Natural killer cell (primary cell): ENCODE results near the gene THOP1. TPM values are rescaled to one million over a fixed set of nuclear protein-coding genes. Genes with fewer than 3 reads are reported as not detected.

Experiments
- ATAC-seq, 3 donors: fragments of 150-1000 bp in 2 of 3; fragments of 200-7000 bp in 1 of 3; cut with Tn5 transposase; 1 replicate in 1 of 3; 2 replicates in 2 of 3; pipeline ENCODE4 v1.10.0; 2021; ENCODE audit warnings: mild to moderate bottlenecking in 2 of 3, moderate library complexity in 2 of 3
- DNase-seq, 2 donors: peaks; one replicate each; pipeline versions ENCODE4 v3.0.0 to v3.0.0-alpha.2; 2013 to 2021; ENCODE audit warnings: mixed read lengths in 1 of 2
- H3K27ac ChIP-seq: one replicate; pipeline ENCODE4 v1.5.1; 2013; ENCODE audit warnings: mild to moderate bottlenecking, low read length
- H3K27me3 ChIP-seq: one replicate; pipeline ENCODE4 v1.6.1; 2013; ENCODE audit warnings: low read length; ENCODE audit not compliant: control insufficient read depth, insufficient read depth
- H3K36me3 ChIP-seq: one replicate; pipeline ENCODE4 v1.6.1; 2013; ENCODE audit warnings: low read length; ENCODE audit not compliant: control insufficient read depth, insufficient read depth
- H3K4me1 ChIP-seq: one replicate; pipeline ENCODE4 v1.6.1; 2013; ENCODE audit warnings: low read length; ENCODE audit not compliant: control insufficient read depth, insufficient read depth
- H3K4me3 ChIP-seq: one replicate; pipeline ENCODE4 v1.5.1; 2013; ENCODE audit warnings: low read length
- H3K9me3 ChIP-seq: one replicate; pipeline ENCODE4 v1.6.1; 2013; ENCODE audit warnings: low read length; ENCODE audit not compliant: control insufficient read depth, insufficient read depth
- H3K27ac Mint-ChIP-seq, 2 donors: one replicate each; pipeline ENCODE4 v1.8.0; 2022; ENCODE audit warnings: mild to moderate bottlenecking in 2 of 2, mixed read lengths in 2 of 2, moderate library complexity in 1 of 2
- H3K27me3 Mint-ChIP-seq, 2 donors: one replicate each; pipeline ENCODE4 v1.8.0; 2022; ENCODE audit warnings: low read depth in 2 of 2, mixed read lengths in 2 of 2
- H3K36me3 Mint-ChIP-seq: one replicate; pipeline ENCODE4 v1.8.0; 2022; ENCODE audit warnings: mixed read lengths
- H3K4me1 Mint-ChIP-seq, 2 donors: one replicate each; pipeline ENCODE4 v1.8.0; 2022; ENCODE audit warnings: mixed read lengths in 2 of 2
- H3K4me3 Mint-ChIP-seq: one replicate; pipeline ENCODE4 v1.8.0; 2022; ENCODE audit warnings: mild to moderate bottlenecking, moderate library complexity, mixed read lengths
- H3K9me3 Mint-ChIP-seq, 2 donors: one replicate each; pipeline ENCODE4 v1.8.0; 2022; ENCODE audit warnings: mixed read lengths in 2 of 2
- WGBS: methylation state at CpG from one replicate; pipeline ENCODE4 v1.1.7; 2013; ENCODE audit warnings: missing lambda C conversion rate; ENCODE audit not compliant: insufficient coverage; 5-methylcytosine and 5-hydroxymethylcytosine counted together
- intact Hi-C: fragments of 100-400 bp; cut with micrococcal nuclease; formaldehyde crosslinking; loops from one replicate; pipeline ENCODE4 v1.14.2; 2022
- total RNA-seq, 4 donors: library from RNA; stranded (reverse); fragments of 120-200 nt in 1 of 4; gene quantifications; one replicate each; pipeline versions ENCODE4 v1.2.3 to v1.2.4, GENCODE V29; 2013 to 2022
- TF ChIP-seq, protein P1 (sequence below): fragments of 200-600 bp; IDR thresholded peaks from one replicate; pipeline ENCODE4 v1.8.0; 2022; ENCODE audit warnings: antibody characterized with exemption

The THOP1 gene
- total RNA-seq, result 10 to 100 TPM; 31.6 to 44.0 (median 33.4) TPM
- 34.3 TPM for total RNA-seq (2013)

DNA sequence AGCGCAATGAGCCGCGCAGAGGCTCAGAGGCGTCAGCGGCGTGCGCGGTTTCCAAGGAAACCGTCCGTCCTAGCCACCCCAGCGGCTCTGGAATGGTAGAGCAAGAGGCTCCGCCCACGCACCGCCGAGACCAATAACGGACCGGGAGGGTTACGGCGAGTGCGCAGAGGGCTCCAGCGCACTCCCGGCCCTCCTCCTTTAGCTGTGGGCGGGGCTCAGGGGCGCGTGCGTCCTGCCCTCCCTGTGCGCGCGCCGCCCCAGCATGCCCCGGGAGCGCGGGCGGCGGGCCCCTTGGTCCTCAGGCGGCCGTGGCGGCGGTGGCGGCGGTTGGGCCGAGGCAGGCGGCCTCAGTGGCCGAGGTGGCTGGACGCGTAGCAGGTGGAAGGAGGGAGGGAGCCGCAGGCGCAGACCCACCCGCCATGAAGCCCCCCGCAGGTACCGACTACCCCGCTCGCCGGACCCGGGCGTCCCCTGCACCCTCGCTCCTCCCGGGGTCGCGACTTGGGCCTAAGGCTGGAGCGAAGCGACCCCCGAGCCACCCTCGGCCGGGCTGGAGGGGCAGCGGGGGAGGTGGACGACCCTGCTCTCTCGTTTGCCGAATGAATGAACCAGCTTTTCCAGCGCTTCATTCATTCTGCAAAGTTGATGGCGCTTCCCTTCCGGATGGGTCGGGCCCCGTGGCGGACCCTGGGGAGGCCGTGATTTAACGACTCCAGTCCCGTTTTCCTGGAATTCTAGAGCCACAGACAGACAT lies at the start of gene THOP1:
Gene THOP1 (plus strand): TSS at position 260 of the 754 bp plus-strand sequence. CDS start 160 bp downstream, at position 420.
- peak; percentile 94 to 100 for DNase-seq
- ATAC-seq, result peak; percentile 87 to 97 (median 90)
- no peaks in the 10 kb centered on the region for H3K27me3 Mint-ChIP-seq
- under 1% methylated on average over 78 of the region's 78 CpGs for WGBS
- H3K27ac Mint-ChIP-seq, result peak within 1 kb of the TSS; percentile 82 to 93
- H3K36me3 Mint-ChIP-seq, result no peaks in the 10 kb centered on the region
- intact Hi-C loops, result no loop called here
- Histone ChIP-seq H3K4me1 (peaks cover 40% of the 10 kb centered on the region), H3K9me3 (no peaks in the 10 kb centered on the region), H3K36me3 (no peaks in the 10 kb centered on the region), H3K27ac (peak within 1 kb of the TSS; percentile 58), H3K4me3 (peak within 1 kb of the TSS; percentile 70), H3K27me3 (no peaks in the 10 kb centered on the region)
- H3K4me3 Mint-ChIP-seq, result peak within 1 kb of the TSS; percentile 88
- TF ChIP-seq, protein P1, sequence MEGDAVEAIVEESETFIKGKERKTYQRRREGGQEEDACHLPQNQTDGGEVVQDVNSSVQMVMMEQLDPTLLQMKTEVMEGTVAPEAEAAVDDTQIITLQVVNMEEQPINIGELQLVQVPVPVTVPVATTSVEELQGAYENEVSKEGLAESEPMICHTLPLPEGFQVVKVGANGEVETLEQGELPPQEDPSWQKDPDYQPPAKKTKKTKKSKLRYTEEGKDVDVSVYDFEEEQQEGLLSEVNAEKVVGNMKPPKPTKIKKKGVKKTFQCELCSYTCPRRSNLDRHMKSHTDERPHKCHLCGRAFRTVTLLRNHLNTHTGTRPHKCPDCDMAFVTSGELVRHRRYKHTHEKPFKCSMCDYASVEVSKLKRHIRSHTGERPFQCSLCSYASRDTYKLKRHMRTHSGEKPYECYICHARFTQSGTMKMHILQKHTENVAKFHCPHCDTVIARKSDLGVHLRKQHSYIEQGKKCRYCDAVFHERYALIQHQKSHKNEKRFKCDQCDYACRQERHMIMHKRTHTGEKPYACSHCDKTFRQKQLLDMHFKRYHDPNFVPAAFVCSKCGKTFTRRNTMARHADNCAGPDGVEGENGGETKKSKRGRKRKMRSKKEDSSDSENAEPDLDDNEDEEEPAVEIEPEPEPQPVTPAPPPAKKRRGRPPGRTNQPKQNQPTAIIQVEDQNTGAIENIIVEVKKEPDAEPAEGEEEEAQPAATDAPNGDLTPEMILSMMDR, result no peak
- H3K4me1 Mint-ChIP-seq, result peaks cover 23 to 32% of the 10 kb centered on the region in 2 donors
- H3K9me3 Mint-ChIP-seq, result no peaks in the 10 kb centered on the region

DNA sequence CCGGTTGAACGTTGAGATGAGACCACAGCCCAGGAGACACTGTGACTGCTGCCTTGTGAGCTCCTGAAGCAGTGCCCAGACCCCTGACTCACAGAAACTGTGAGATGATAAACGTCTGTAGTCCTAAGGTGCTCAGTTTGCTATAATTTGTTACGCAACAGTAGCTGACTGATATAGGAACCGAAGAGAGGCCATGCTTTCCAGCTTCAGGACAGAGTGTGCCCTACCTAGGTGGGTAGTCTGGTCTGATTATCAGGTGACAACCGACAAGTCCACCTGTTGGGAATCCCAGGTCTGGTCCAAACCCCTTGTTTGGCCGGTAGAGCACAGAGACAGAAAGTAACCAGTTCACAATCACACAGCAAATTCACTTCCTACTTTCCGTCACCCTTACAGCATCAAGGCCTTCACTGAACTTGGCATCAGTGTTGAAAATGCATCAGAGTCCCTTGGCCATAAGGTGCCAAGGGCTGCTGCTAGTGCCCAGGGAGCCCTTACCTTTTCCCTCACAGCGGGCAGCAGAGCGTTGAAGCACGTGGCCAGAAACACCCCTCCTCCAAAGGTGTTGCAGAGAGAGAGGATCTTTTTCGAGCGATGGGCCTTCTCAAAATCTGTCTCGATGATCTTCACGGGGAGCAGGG lies 48.6 kb upstream of the THOP1 start:
- no peak overlapping the region for H3K27ac Mint-ChIP-seq
- peaks cover 16 to 21% of the 10 kb centered on the region in 2 donors for H3K4me1 Mint-ChIP-seq
- Histone ChIP-seq H3K4me3 (no peak overlapping the region), H3K4me1 (peaks cover 14% of the 10 kb centered on the region), H3K27ac (no peak overlapping the region), H3K27me3 (no peaks in the 10 kb centered on the region), H3K36me3 (peaks cover 22% of the 10 kb centered on the region), H3K9me3 (no peaks in the 10 kb centered on the region)
- intact Hi-C loops, result no loop called here
- peak overlapping the region; percentile 17 for H3K4me3 Mint-ChIP-seq
- TF ChIP-seq, protein P1, result no peak
- H3K36me3 Mint-ChIP-seq, result no peaks in the 10 kb centered on the region
- 97% methylated on average over 15 of the region's 15 CpGs for WGBS
- ATAC-seq (no peak), DNase-seq (no peak)
- peaks cover 0 to 5% of the 10 kb centered on the region in 2 donors for H3K27me3 Mint-ChIP-seq
- no peaks in the 10 kb centered on the region for H3K9me3 Mint-ChIP-seq

DNA sequence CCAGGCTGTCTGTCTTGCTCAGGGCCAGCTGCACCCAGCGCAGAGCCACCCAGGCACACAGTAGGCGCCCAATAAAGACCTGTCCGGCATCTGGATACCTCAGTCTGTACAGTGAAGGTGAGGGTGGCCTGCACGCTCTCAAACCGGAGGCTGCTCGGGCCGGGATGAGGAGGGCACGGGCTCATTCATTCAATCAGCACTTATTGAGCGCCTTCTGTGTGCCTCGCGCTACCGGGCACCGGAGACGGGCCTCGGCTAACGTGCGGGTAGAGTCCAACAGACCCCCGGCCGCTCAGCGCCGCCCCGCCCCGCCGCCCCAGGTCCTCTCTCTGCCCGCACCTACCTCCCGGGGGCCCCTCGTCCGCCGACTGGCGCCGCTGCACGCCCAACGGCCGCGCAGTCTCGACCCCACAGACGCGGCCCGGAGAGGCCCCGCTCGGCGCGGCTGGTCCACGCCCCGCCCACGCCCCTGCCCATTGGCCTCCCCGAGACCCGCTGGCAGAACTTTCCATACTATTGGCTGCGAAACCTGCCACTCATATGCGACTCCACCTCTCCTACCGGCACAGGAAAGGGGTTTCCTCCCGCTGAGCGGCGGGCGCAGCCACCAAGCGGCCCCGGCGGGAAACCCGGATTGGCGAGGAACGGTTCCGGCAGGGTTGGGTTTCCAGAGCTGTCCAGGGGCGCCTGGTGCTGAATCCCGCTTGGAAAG lies 45.5 kb upstream of the THOP1 start, which contains the start of gene SLC39A3:
Gene SLC39A3 (minus strand): TSS at position 416 of the 712 bp plus-strand sequence. CDS start 2,760 bp downstream, outside the sequence.
- Mint-ChIP-seq H3K27me3 (peaks cover 13 to 14% of the 10 kb centered on the region in 2 donors), H3K27ac (peak within 1 kb of the TSS in 1 of 2 donors; percentile 68), H3K4me1 (peaks cover 16 to 21% of the 10 kb centered on the region in 2 donors), H3K4me3 (peak within 1 kb of the TSS; percentile 86), H3K9me3 (no peaks in the 10 kb centered on the region), H3K36me3 (no peaks in the 10 kb centered on the region)
- ATAC-seq (peak; percentile 99 to 100 (median 100)), DNase-seq (peak; percentile 97 to 98)
- H3K4me1 ChIP-seq, result peaks cover 14% of the 10 kb centered on the region
- H3K36me3 ChIP-seq, result peaks cover 16% of the 10 kb centered on the region
- WGBS, result under 1% methylated on average over 64 of the region's 64 CpGs
- H3K4me3 ChIP-seq, result peak within 1 kb of the TSS; percentile 64
- H3K27me3 ChIP-seq, result no peaks in the 10 kb centered on the region
- no peaks in the 10 kb centered on the region for H3K9me3 ChIP-seq
- peak within 1 kb of the TSS; percentile 54 for H3K27ac ChIP-seq
- intact Hi-C loops, result loop anchor here (1.0 kb wide), 1 partner anchor 44 kb away; the partner anchor contains the start of gene SGTA
- TF ChIP-seq, protein P1, result no peak
